ENCODE data around the gene BTC. TPM values are rescaled to one million over a fixed set of nuclear protein-coding genes. Genes with fewer than 3 reads are reported as not detected.
"Not testable (repeated sequence)": the region's sequence is repeated elsewhere in the genome, so short reads cannot be mapped to it uniquely, and the experiment has no call there.

Gene BTC
- polyA plus RNA-seq, 1 donor = 14.3 TPM

- DNase-seq = peak; percentile 75 to 88
- no CpG with 5 or more reads among the region's 1 CpG for WGBS (ENCODE audit: insufficient coverage, low lambda C conversion rate)
- Histone ChIP-seq H3K27me3 (ENCODE audit: control insufficient read depth, insufficient read depth, low read length) (no peaks in the 10 kb centered on the region), H3K4me3 (ENCODE audit: low read length) (no peak overlapping the region), H3K36me3 (ENCODE audit: control insufficient read depth, insufficient read depth, low read length) (no peaks in the 10 kb centered on the region), H3K9me3 (ENCODE audit: control insufficient read depth, low read depth, low read length) (no peaks in the 10 kb centered on the region), H3K27ac (ENCODE audit: low read length) (peak overlapping the region; percentile 57), H3K4me1 (ENCODE audit: control insufficient read depth, insufficient read depth, low read length) (peaks cover 12% of the 10 kb centered on the region)
Measured at GRCh38 chr4:74733756-74734155, 60.6 kb downstream of the BTC start.

GRCh38 chr4:74724979-74725378 lies 69.3 kb downstream of the BTC start:
- Histone ChIP-seq H3K4me1 (ENCODE audit: control insufficient read depth, insufficient read depth, low read length) (no peaks in the 10 kb centered on the region), H3K27ac (ENCODE audit: low read length) (no peak overlapping the region), H3K9me3 (ENCODE audit: control insufficient read depth, low read depth, low read length) (no peaks in the 10 kb centered on the region), H3K27me3 (ENCODE audit: control insufficient read depth, insufficient read depth, low read length) (no peaks in the 10 kb centered on the region), H3K36me3 (ENCODE audit: control insufficient read depth, insufficient read depth, low read length) (no peaks in the 10 kb centered on the region), H3K4me3 (ENCODE audit: low read length) (no peak overlapping the region)
- WGBS (ENCODE audit: insufficient coverage, low lambda C conversion rate) = no CpG with 5 or more reads among the region's 3 CpGs
- DNase-seq = no peak

- WGBS (ENCODE audit: insufficient coverage, low lambda C conversion rate) = no CpG with 5 or more reads among the region's 1 CpG
- Histone ChIP-seq H3K4me3 (ENCODE audit: low read length) (no peak overlapping the region), H3K36me3 (ENCODE audit: control insufficient read depth, insufficient read depth, low read length) (no peaks in the 10 kb centered on the region), H3K4me1 (ENCODE audit: control insufficient read depth, insufficient read depth, low read length) (peaks cover 6% of the 10 kb centered on the region), H3K27ac (ENCODE audit: low read length) (peak overlapping the region; percentile 88), H3K27me3 (ENCODE audit: control insufficient read depth, insufficient read depth, low read length) (no peaks in the 10 kb centered on the region), H3K9me3 (ENCODE audit: control insufficient read depth, low read depth, low read length) (no peaks in the 10 kb centered on the region)
- DNase-seq = peak; percentile 11 to 22
Measured at GRCh38 chr4:74716436-74716765, 77.9 kb downstream of the BTC start.

GRCh38 chr4:74715706-74716435 lies 78.5 kb downstream of the BTC start:
- 18% methylated on average over 2 of the region's 5 CpGs for WGBS (ENCODE audit: insufficient coverage, low lambda C conversion rate)
- no peaks in the 10 kb centered on the region for H3K36me3 ChIP-seq (ENCODE audit: control insufficient read depth, insufficient read depth, low read length)
- no peaks in the 10 kb centered on the region for H3K9me3 ChIP-seq (ENCODE audit: control insufficient read depth, low read depth, low read length)
- H3K27me3 ChIP-seq (ENCODE audit: control insufficient read depth, insufficient read depth, low read length) = no peaks in the 10 kb centered on the region
- peak; percentile 56 to 82 for DNase-seq
- H3K27ac ChIP-seq (ENCODE audit: low read length) = peak overlapping the region; percentile 88
- H3K4me1 ChIP-seq (ENCODE audit: control insufficient read depth, insufficient read depth, low read length) = peaks cover 6% of the 10 kb centered on the region
- no peak overlapping the region for H3K4me3 ChIP-seq (ENCODE audit: low read length)

- H3K4me1 ChIP-seq (ENCODE audit: control insufficient read depth, insufficient read depth, low read length) = peaks cover 6% of the 10 kb centered on the region
- no peaks in the 10 kb centered on the region for H3K27me3 ChIP-seq (ENCODE audit: control insufficient read depth, insufficient read depth, low read length)
- no peak overlapping the region for H3K27ac ChIP-seq (ENCODE audit: low read length)
- no peak overlapping the region for H3K4me3 ChIP-seq (ENCODE audit: low read length)
- no peaks in the 10 kb centered on the region for H3K36me3 ChIP-seq (ENCODE audit: control insufficient read depth, insufficient read depth, low read length)
- DNase-seq = no peak
- H3K9me3 ChIP-seq (ENCODE audit: control insufficient read depth, low read depth, low read length) = no peaks in the 10 kb centered on the region
- no CpG with 5 or more reads among the region's 1 CpG for WGBS (ENCODE audit: insufficient coverage, low lambda C conversion rate)
Measured at GRCh38 chr4:74714611-74715130, 79.7 kb downstream of the BTC start.

- not testable (repeated sequence) for H3K4me3 ChIP-seq (ENCODE audit: low read length); H3K36me3 ChIP-seq (ENCODE audit: control insufficient read depth, insufficient read depth, low read length); DNase-seq; H3K9me3 ChIP-seq (ENCODE audit: control insufficient read depth, low read depth, low read length); H3K4me1 ChIP-seq (ENCODE audit: control insufficient read depth, insufficient read depth, low read length); H3K27ac ChIP-seq (ENCODE audit: low read length); H3K27me3 ChIP-seq (ENCODE audit: control insufficient read depth, insufficient read depth, low read length)
- no CpG with 5 or more reads among the region's 3 CpGs for WGBS (ENCODE audit: insufficient coverage, low lambda C conversion rate)
Measured at GRCh38 chr4:74708135-74708534, 86.2 kb downstream of the BTC start.

Other genes starting within 250 kb of the BTC start
- 38.2 TPM for gene PARM1, start 138.6 kb upstream of the BTC start, polyA plus RNA-seq

Data from large intestine (tissue), 3 donors.